Keratinocyte (primary cell): ENCODE data around the gene UBAC2. TPM values are rescaled to one million over a fixed set of nuclear protein-coding genes. Genes with fewer than 3 reads are reported as not detected.

ENCODE experiments used
- DNase-seq: peaks from one replicate; pipeline ENCODE4 v3.0.0-alpha.2; 2011; ENCODE audit warnings: low read depth, missing footprints, low spot score
- FAIRE-seq: peaks from 2 replicates; lab custom pipeline; 2011; peaks lifted over from hg19 to GRCh38; lab: Jason Lieb, UNC
- H2AFZ ChIP-seq: 2 replicates; pipeline ENCODE4 v1.6.0; 2012; ENCODE audit warnings: low read length, control low read depth, inconsistent platforms; ENCODE audit not compliant: control insufficient read depth
- H3K27ac ChIP-seq: 2 replicates; pipeline ENCODE4 v1.5.1; 2011; ENCODE audit warnings: low read length; ENCODE audit not compliant: control insufficient read depth, insufficient read depth
- H3K27me3 ChIP-seq: 3 replicates; pipeline ENCODE4 v1.6.0; 2011; ENCODE audit warnings: low read length; ENCODE audit not compliant: control insufficient read depth, insufficient read depth; ENCODE audit errors: extremely low read depth
- H3K36me3 ChIP-seq, 2 experiments: 2 replicates in 1 of 2; 3 replicates in 1 of 2; pipeline ENCODE4 v1.5.1; 2011; ENCODE audit warnings: low read length in 2 of 2, mild to moderate bottlenecking in 1 of 2; ENCODE audit not compliant: control insufficient read depth in 2 of 2, insufficient read depth in 2 of 2; ENCODE audit errors: extremely low read depth in 1 of 2
- H3K4me1 ChIP-seq: 3 replicates; pipeline ENCODE4 v1.5.1; 2011; ENCODE audit warnings: low read length; ENCODE audit not compliant: control insufficient read depth, insufficient read depth; ENCODE audit errors: extremely low read depth
- H3K4me2 ChIP-seq: 3 replicates; pipeline ENCODE4 v1.6.0; 2011; ENCODE audit warnings: low read depth, low read length; ENCODE audit not compliant: control insufficient read depth, insufficient read depth; ENCODE audit errors: extremely low read depth
- H3K4me3 ChIP-seq, 3 experiments: fragments of 200-600 bp in 1 of 3; sonication (generic) in 1 of 3; 2 replicates in 2 of 3; 3 replicates in 1 of 3; pipeline ENCODE4 v1.5.1; 2011 to 2016; ENCODE audit warnings: low read length in 3 of 3, mild to moderate bottlenecking in 3 of 3, control low read depth in 2 of 3, inconsistent platforms in 1 of 3, low read depth in 1 of 3, mixed read lengths in 1 of 3, mixed run types in 1 of 3, moderate library complexity in 1 of 3; ENCODE audit not compliant: control insufficient read depth in 2 of 3, insufficient read depth in 2 of 3; ENCODE audit errors: extremely low read depth in 1 of 3
- H3K79me2 ChIP-seq: 2 replicates; pipeline ENCODE4 v1.6.0; 2012; ENCODE audit warnings: low read length; ENCODE audit not compliant: control insufficient read depth, insufficient read depth
- H3K9ac ChIP-seq: 3 replicates; pipeline ENCODE4 v1.6.0; 2011; ENCODE audit warnings: low read length; ENCODE audit not compliant: control insufficient read depth, insufficient read depth; ENCODE audit errors: extremely low read depth
- H3K9me1 ChIP-seq: 3 replicates; pipeline ENCODE4 v1.6.0; 2011; ENCODE audit warnings: low read length; ENCODE audit not compliant: control insufficient read depth, insufficient read depth; ENCODE audit errors: extremely low read depth
- H3K9me3 ChIP-seq: 2 replicates; pipeline ENCODE4 v1.5.1; 2012; ENCODE audit warnings: low read depth, low read length; ENCODE audit not compliant: control insufficient read depth
- H4K20me1 ChIP-seq: 3 replicates; pipeline ENCODE4 v1.6.0; 2011; ENCODE audit warnings: low read length; ENCODE audit not compliant: control insufficient read depth, insufficient read depth; ENCODE audit errors: extremely low read depth
- CTCF ChIP-seq, 3 experiments: IDR thresholded peaks in 1 of 3; conservative IDR thresholded peaks in 1 of 3; optimal IDR thresholded peaks in 1 of 3; 2 replicates in 2 of 3; 3 replicates in 1 of 3; pipeline versions ENCODE3 to v1.5.1; 2011; ENCODE audit warnings: low read length in 3 of 3, mild to moderate bottlenecking in 3 of 3, moderate library complexity in 2 of 3, control low read depth in 1 of 3, inconsistent platforms in 1 of 3; ENCODE audit not compliant: insufficient read depth in 2 of 3; ENCODE audit errors: extremely low read depth in 1 of 3
- EZH2 ChIP-seq: IDR thresholded peaks from one replicate; pipeline ENCODE4 v1.6.1; 2012; ENCODE audit warnings: inconsistent platforms, mild to moderate bottlenecking, low read length, moderate library complexity
- dilution Hi-C: fragments of 300-500 bp; cut with MboI; formaldehyde crosslinking; loops from one replicate; pipeline ENCODE4 v1.7.0; 2020; ENCODE audit warnings: low sequenced_read_pairs; ENCODE audit not compliant: extremely low pct_ligation_motif_present
- polyA plus RNA-seq, 5 experiments: library from polyadenylated mRNA; depleted of rRNA in 3 of 5; stranded (reverse) in 3 of 5; stranded (forward) in 1 of 5; unstranded in 1 of 5; fragments of >200 nt; gene quantifications; 1 replicate in 1 of 5; 2 replicates in 3 of 5; 3 replicates in 1 of 5; pipeline versions ENCODE4 v1.2.1 to v1.2.3, GENCODE V29; 2011 to 2012; ENCODE audit warnings: missing spikeins in 2 of 5, low read depth in 1 of 5, low replicate concordance in 1 of 5

The UBAC2 gene
- polyA plus RNA-seq, 1 donor (not counting 4 experiments of a cell fraction or from before 2014, with no cell fraction given): 104 TPM

- peaks cover 0 to 1% of the 10 kb centered on the region in 2 experiments for H3K36me3 ChIP-seq
- no peak overlapping the region for H3K4me2 ChIP-seq
- DNase-seq (no peak), FAIRE-seq (no peak)
- no peak overlapping the region for H3K27ac ChIP-seq
- no peaks in the 10 kb centered on the region for H3K4me1 ChIP-seq
- dilution Hi-C loops: no loop called here
- no peaks in the 10 kb centered on the region for H3K9me3 ChIP-seq
- no peaks in the 10 kb centered on the region for H3K79me2 ChIP-seq
- H3K9me1 ChIP-seq: no peaks in the 10 kb centered on the region
- H2AFZ ChIP-seq: no peak overlapping the region
- no peaks in the 10 kb centered on the region for H4K20me1 ChIP-seq
- H3K9ac ChIP-seq: no peak overlapping the region
- no peak overlapping the region for H3K4me3 ChIP-seq
- TF ChIP-seq EZH2 (no peak), CTCF (optimal IDR thresholded peaks at IDR 0.05 in 1 of 3, IDR thresholded peaks at IDR 0.05 in 1 of 3, conservative IDR thresholded peaks at IDR 0.05 in 1 of 3; ENCODE audit: extremely low read depth in 1 of 3, insufficient read depth in 2 of 3, low read length in 3 of 3) (no peak)
- no peaks in the 10 kb centered on the region for H3K27me3 ChIP-seq
Measured at GRCh38 chr13:99382428-99383133, 181.9 kb downstream of the UBAC2 start.

- Histone ChIP-seq H3K4me1 (no peaks in the 10 kb centered on the region), H2AFZ (no peak overlapping the region), H3K36me3 (peaks cover 0 to 1% of the 10 kb centered on the region in 2 experiments), H3K4me3 (no peak overlapping the region), H3K4me2 (no peak overlapping the region), H3K27ac (no peak overlapping the region), H4K20me1 (no peaks in the 10 kb centered on the region), H3K9ac (no peak overlapping the region), H3K9me3 (no peaks in the 10 kb centered on the region), H3K79me2 (no peaks in the 10 kb centered on the region), H3K9me1 (no peaks in the 10 kb centered on the region), H3K27me3 (no peaks in the 10 kb centered on the region)
- TF ChIP-seq EZH2 (no peak), CTCF (optimal IDR thresholded peaks at IDR 0.05 in 1 of 3, IDR thresholded peaks at IDR 0.05 in 1 of 3, conservative IDR thresholded peaks at IDR 0.05 in 1 of 3; ENCODE audit: extremely low read depth in 1 of 3, insufficient read depth in 2 of 3, low read length in 3 of 3) (no peak)
- dilution Hi-C loops: no loop called here
- DNase-seq (no peak), FAIRE-seq (no peak)
Measured at GRCh38 chr13:99383511-99383921, 182.9 kb downstream of the UBAC2 start.
